ENCODE results near the gene ZBTB20. TPM values are rescaled to one million over a fixed set of nuclear protein-coding genes. Genes with fewer than 3 reads are reported as not detected.
A peak's percentile ranks its signal among the peaks of the same experiment; 100 is the strongest.

Gene ZBTB20
- total RNA-seq, 4 donors from 2014 or later: 148 to 242 (median 188) TPM

- TF ChIP-seq, protein P1, sequence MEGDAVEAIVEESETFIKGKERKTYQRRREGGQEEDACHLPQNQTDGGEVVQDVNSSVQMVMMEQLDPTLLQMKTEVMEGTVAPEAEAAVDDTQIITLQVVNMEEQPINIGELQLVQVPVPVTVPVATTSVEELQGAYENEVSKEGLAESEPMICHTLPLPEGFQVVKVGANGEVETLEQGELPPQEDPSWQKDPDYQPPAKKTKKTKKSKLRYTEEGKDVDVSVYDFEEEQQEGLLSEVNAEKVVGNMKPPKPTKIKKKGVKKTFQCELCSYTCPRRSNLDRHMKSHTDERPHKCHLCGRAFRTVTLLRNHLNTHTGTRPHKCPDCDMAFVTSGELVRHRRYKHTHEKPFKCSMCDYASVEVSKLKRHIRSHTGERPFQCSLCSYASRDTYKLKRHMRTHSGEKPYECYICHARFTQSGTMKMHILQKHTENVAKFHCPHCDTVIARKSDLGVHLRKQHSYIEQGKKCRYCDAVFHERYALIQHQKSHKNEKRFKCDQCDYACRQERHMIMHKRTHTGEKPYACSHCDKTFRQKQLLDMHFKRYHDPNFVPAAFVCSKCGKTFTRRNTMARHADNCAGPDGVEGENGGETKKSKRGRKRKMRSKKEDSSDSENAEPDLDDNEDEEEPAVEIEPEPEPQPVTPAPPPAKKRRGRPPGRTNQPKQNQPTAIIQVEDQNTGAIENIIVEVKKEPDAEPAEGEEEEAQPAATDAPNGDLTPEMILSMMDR (IDR thresholded peaks at IDR 0.05): no peak
- no peak for TF ChIP-seq POLR2A (IDR thresholded peaks at IDR 0.05)
- H3K9me3 ChIP-seq: no peaks in the 10 kb centered on the region
- WGBS, 2 donors: 84 to 93% methylated on average over 2 of the region's 2 CpGs
- DNase-seq: no peak
- intact Hi-C loops (cut with DNase I): no loop called here
- H3K27ac ChIP-seq: no peak overlapping the region
- peaks cover 7 to 22% of the 10 kb centered on the region in 2 donors for H3K4me1 ChIP-seq
- H3K27me3 ChIP-seq: no peaks in the 10 kb centered on the region
- H3K36me3 ChIP-seq: no peaks in the 10 kb centered on the region
- H3K4me3 ChIP-seq (replicated peaks in 1 of 3): no peak overlapping the region
Measured at GRCh38 chr3:114756506-114757279, 390.4 kb downstream of the ZBTB20 start.

DNA sequence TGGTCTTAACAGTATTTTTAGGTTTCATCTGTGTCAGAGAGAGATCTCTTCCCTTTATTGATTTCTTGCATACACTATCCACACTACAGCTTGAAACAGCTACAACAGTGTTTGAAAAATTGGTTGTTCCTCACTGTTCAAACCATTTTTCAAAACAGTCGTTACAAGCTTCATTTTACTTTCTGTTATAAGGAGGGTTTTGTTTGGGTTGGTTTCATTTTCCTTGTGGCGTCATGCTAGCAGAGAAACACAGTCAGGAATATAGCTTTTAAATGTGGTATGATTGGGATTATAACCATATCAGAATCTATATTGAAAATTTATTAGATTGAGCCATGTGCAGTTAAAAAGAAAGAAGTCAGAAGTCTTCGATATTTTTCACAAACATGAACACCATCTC lies 400.6 kb downstream of the ZBTB20 start:
- 79 to 83% methylated on average over 3 of the region's 3 CpGs for WGBS, 2 donors
- intact Hi-C loops (cut with DNase I): no loop called here
- H3K36me3 ChIP-seq: no peaks in the 10 kb centered on the region

DNA sequence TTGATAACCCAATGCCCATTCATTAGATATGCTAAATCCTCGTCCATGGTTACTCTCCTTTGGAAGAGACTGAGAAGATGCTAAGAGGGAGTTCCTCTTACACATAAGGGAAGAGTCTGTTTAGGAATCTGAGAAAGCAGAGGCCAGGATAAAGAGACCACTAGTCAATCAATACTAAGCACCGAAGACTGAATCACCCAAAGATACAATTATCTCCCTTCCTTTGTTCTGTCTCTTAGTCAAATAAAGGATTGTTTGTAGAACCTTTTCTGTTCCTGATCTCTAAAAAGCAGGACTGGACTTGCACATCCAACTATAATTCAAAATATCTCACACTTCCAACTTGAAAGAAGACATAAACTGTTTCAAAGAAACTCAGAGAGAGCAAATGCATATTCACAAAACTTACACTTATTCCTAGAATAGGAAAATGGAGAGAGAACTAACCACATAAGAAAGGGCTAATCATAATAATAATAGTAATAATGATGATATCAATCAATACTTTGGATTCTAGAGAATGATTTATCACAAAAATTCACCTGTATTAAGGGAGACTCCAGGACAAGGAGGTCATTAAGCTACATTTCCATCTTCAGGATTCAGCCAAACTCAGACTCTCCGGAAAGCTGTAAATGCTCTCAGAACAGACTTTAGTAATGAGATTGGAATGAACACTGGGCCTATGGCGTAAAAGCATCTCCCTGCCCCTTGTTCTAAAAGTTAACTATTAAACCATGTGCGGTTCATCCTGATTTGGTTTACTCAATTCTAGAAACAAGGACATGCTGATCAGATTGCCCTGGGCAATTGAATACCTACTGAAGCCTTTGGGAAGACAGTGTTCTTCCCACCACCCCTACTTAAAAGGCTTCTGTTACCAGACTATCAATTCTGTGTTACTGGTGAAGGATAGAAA lies 401.5 kb downstream of the ZBTB20 start:
- intact Hi-C loops (cut with DNase I): no loop called here
- H3K9me3 ChIP-seq: no peaks in the 10 kb centered on the region
- WGBS, 2 donors: 71 to 89% methylated on average over 5 of the region's 5 CpGs
- H3K36me3 ChIP-seq: no peaks in the 10 kb centered on the region
- TF ChIP-seq, protein P1 (IDR thresholded peaks at IDR 0.05): no peak
- TF ChIP-seq POLR2A (IDR thresholded peaks at IDR 0.05): no peak
- H3K27me3 ChIP-seq: no peaks in the 10 kb centered on the region
- no peak overlapping the region for H3K4me3 ChIP-seq (replicated peaks in 1 of 3)
- DNase-seq: no peak
- peaks cover 0 to 6% of the 10 kb centered on the region in 2 donors for H3K4me1 ChIP-seq
- H3K27ac ChIP-seq: peak overlapping the region in 2 of 3 donors; percentile 21 to 22

More for the DNA sequence above, 400.6 kb downstream of the ZBTB20 start:
- no peak for DNase-seq
- H3K4me1 ChIP-seq: peaks cover 0 to 6% of the 10 kb centered on the region in 2 donors
- TF ChIP-seq POLR2A (IDR thresholded peaks at IDR 0.05): no peak
- TF ChIP-seq, protein P1 (IDR thresholded peaks at IDR 0.05): no peak
- H3K27ac ChIP-seq: peak overlapping the region in 1 of 3 donors; percentile 21
- H3K9me3 ChIP-seq: no peaks in the 10 kb centered on the region
- H3K4me3 ChIP-seq (replicated peaks in 1 of 3): peak overlapping the region in 1 of 3 donors; percentile 2
- no peaks in the 10 kb centered on the region for H3K27me3 ChIP-seq

DNA sequence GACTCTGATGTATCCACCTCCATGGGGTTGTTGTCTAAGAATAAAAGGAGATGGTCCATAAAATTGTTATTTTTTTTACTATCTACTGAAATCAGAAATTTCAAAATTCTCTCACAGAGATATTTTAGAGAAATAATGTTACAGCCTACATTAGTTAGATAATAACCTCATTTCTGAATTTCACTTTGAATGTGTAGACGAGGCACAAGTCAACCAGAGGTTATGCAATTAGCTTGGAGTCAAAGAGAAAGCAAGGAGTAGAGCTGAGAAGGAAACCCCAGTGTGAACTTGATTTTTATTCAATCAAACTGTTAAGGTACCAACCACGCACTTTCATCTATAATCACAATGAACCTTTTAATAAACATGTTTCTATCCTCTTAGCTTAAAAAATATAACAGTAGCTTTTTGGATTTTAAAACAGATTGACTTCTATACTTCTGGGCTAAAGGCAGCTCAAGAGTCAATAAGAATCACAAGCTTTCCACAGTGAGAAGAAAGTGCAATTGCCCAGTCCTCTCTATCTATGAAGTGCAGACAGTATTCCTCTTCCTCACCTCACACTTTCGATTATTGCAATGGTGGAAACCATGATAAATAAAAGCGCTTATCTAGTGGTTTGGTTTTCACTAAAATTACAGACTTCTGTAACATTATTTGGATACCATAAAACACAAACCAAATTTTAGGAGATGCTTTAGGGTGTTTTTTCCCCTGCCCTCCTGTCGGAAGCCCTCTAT lies 403.2 kb downstream of the ZBTB20 start:
- H3K36me3 ChIP-seq: no peaks in the 10 kb centered on the region
- WGBS, 2 donors: 95% methylated on average over 5 of the region's 5 CpGs
- no peaks in the 10 kb centered on the region for H3K27me3 ChIP-seq
- no peaks in the 10 kb centered on the region for H3K9me3 ChIP-seq
- TF ChIP-seq, protein P1 (IDR thresholded peaks at IDR 0.05): no peak
- no peak for TF ChIP-seq POLR2A (IDR thresholded peaks at IDR 0.05)
- no peak overlapping the region for H3K4me3 ChIP-seq (replicated peaks in 1 of 3)
- peaks cover 0 to 6% of the 10 kb centered on the region in 2 donors for H3K4me1 ChIP-seq
- intact Hi-C loops (cut with DNase I): no loop called here
- no peak overlapping the region for H3K27ac ChIP-seq
- DNase-seq: no peak

All from thyroid gland (tissue), 4 donors.